Uterus (tissue), 2 donors: ENCODE results near the gene MRNIP.

ENCODE experiments used
- POLR2A ChIP-seq, 2 donors: fragments of 450-650 bp; IDR thresholded peaks; one replicate each; pipeline ENCODE4 v1.6.1; 2016; ENCODE audit warnings: antibody characterized with exemption in 2 of 2, mild to moderate bottlenecking in 1 of 2, moderate library complexity in 1 of 2
- TF ChIP-seq, protein P1 (sequence below), 4 experiments: fragments of 200-600 bp in 2 of 4; fragments of 450-650 bp in 2 of 4; sonication (generic) in 2 of 4; IDR thresholded peaks; one replicate each; pipeline ENCODE4 v1.5.1; 2016 to 2019; ENCODE audit warnings: antibody characterized with exemption in 4 of 4, mild to moderate bottlenecking in 2 of 4, moderate library complexity in 1 of 4

GRCh38 chr5:179806250-179807048 lies 52.2 kb downstream of the MRNIP start, which contains the start of gene MGAT4B:
- TF ChIP-seq, protein P1, sequence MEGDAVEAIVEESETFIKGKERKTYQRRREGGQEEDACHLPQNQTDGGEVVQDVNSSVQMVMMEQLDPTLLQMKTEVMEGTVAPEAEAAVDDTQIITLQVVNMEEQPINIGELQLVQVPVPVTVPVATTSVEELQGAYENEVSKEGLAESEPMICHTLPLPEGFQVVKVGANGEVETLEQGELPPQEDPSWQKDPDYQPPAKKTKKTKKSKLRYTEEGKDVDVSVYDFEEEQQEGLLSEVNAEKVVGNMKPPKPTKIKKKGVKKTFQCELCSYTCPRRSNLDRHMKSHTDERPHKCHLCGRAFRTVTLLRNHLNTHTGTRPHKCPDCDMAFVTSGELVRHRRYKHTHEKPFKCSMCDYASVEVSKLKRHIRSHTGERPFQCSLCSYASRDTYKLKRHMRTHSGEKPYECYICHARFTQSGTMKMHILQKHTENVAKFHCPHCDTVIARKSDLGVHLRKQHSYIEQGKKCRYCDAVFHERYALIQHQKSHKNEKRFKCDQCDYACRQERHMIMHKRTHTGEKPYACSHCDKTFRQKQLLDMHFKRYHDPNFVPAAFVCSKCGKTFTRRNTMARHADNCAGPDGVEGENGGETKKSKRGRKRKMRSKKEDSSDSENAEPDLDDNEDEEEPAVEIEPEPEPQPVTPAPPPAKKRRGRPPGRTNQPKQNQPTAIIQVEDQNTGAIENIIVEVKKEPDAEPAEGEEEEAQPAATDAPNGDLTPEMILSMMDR (IDR thresholded peaks at IDR 0.05), result peak in 2 of 4 experiments; percentile 2 to 27
- peak in 1 of 2 donors; percentile 71 for TF ChIP-seq POLR2A (IDR thresholded peaks at IDR 0.05)
